B cell (primary cell): ENCODE data around the gene CYP2A6. TPM values are rescaled to one million over a fixed set of nuclear protein-coding genes. Genes with fewer than 3 reads are reported as not detected.

Experiments
- ATAC-seq: fragments of 200-7000 bp; cut with Tn5 transposase; one replicate; pipeline ENCODE4 v1.10.0; 2021; ENCODE audit warnings: low read depth, mild to moderate bottlenecking, moderate number of reproducible peaks, moderate library complexity
- CTCF ChIA-PET: fragments of 350-600 bp; sonication (Branson Sonifier 250); formaldehyde crosslinking; loops from one replicate; lab custom pipeline; 2021; ENCODE audit warnings: antibody characterized with exemption, inconsistent platforms; lab: Charles Lee
- POLR2A ChIA-PET: fragments of 350-600 bp; sonication (Branson Sonifier 250); formaldehyde crosslinking; loops from one replicate; lab custom pipeline; 2021; ENCODE audit warnings: antibody characterized with exemption; lab: Charles Lee
- DNase-seq: peaks from one replicate; pipeline ENCODE4 v3.0.0; 2013
- H2AFZ ChIP-seq: 2 replicates; pipeline ENCODE4 v1.6.1; 2012; ENCODE audit warnings: mild to moderate bottlenecking, low read depth, low read length; ENCODE audit not compliant: insufficient read depth, poor library complexity, severe bottlenecking
- H3K27ac ChIP-seq, 2 donors: 1 replicate in 1 of 2; 2 replicates in 1 of 2; pipeline ENCODE4 v1.5.1; 2012 to 2013; ENCODE audit warnings: low read length in 2 of 2, mild to moderate bottlenecking in 2 of 2, moderate library complexity in 1 of 2
- H3K27me3 ChIP-seq, 4 experiments: fragments of 200-600 bp in 1 of 4; sonication (generic) in 1 of 4; replicated peaks in 1 of 4; 1 replicate in 2 of 4; 2 replicates in 2 of 4; pipeline versions ENCODE4 v1.6.1 to v1.7.0; 2013 to 2016; ENCODE audit warnings: low read length in 3 of 4, mild to moderate bottlenecking in 2 of 4, mixed read lengths in 1 of 4, moderate library complexity in 1 of 4; ENCODE audit not compliant: insufficient read depth in 4 of 4, control insufficient read depth in 3 of 4; ENCODE audit errors: control extremely low read depth in 1 of 4
- H3K36me3 ChIP-seq, 2 experiments: replicated peaks in 1 of 2; 1 replicate in 1 of 2; 2 replicates in 1 of 2; pipeline versions ENCODE4 v1.6.1 to v1.7.1; 2013; ENCODE audit warnings: low read length in 1 of 2; ENCODE audit not compliant: insufficient read depth in 2 of 2, control insufficient read depth in 1 of 2; ENCODE audit errors: control extremely low read depth in 1 of 2, extremely low read depth in 1 of 2
- H3K4me1 ChIP-seq, 2 donors: fragments of 200-600 bp in 1 of 2; sonication (generic) in 1 of 2; 1 replicate in 1 of 2; 2 replicates in 1 of 2; pipeline versions ENCODE4 v1.5.1 to v1.6.1; 2013 to 2017; ENCODE audit warnings: low read length in 2 of 2; ENCODE audit not compliant: control insufficient read depth in 2 of 2, insufficient read depth in 2 of 2
- H3K4me2 ChIP-seq: replicated peaks from 2 replicates; pipeline ENCODE3; 2012; ENCODE audit warnings: mild to moderate bottlenecking, low read depth, low read length; ENCODE audit not compliant: poor library complexity, severe bottlenecking
- H3K4me3 ChIP-seq, 5 experiments: fragments of 200-600 bp in 1 of 5; sonication (generic) in 1 of 5; 1 replicate in 3 of 5; 2 replicates in 2 of 5; pipeline versions ENCODE4 v1.5.1 to v1.7.0; 2011 to 2016; ENCODE audit warnings: low read length in 4 of 5, mild to moderate bottlenecking in 4 of 5, low read depth in 2 of 5, control low read depth in 1 of 5, moderate library complexity in 1 of 5; ENCODE audit not compliant: insufficient read depth in 1 of 5; ENCODE audit errors: control extremely low read depth in 1 of 5, extremely low read depth in 1 of 5
- H3K79me2 ChIP-seq: fragments of 200-600 bp; sonication (generic); one replicate; pipeline ENCODE4 v1.6.0; 2016; ENCODE audit warnings: low read length; ENCODE audit not compliant: control insufficient read depth, insufficient read depth
- H3K9ac ChIP-seq: fragments of 200-600 bp; sonication (generic); 2 replicates; pipeline ENCODE4 v1.6.1; 2017; ENCODE audit warnings: mild to moderate bottlenecking, low read length, moderate library complexity
- H3K9me3 ChIP-seq, 3 donors: one replicate each; pipeline versions ENCODE4 v1.6.1 to v1.7.1; 2013; ENCODE audit warnings: low read length in 2 of 3; ENCODE audit not compliant: control insufficient read depth in 2 of 3, insufficient read depth in 1 of 3; ENCODE audit errors: control extremely low read depth in 1 of 3
- H4K20me1 ChIP-seq: 2 replicates; pipeline ENCODE4 v1.6.0; 2012; ENCODE audit warnings: mild to moderate bottlenecking, low read length; ENCODE audit not compliant: insufficient read depth, control insufficient read depth, poor library complexity, severe bottlenecking
- H3K27ac Mint-ChIP-seq: one replicate; pipeline ENCODE4 v1.8.0; 2021; ENCODE audit warnings: mixed read lengths
- H3K27me3 Mint-ChIP-seq: one replicate; pipeline ENCODE4 v1.8.0; 2021; ENCODE audit warnings: mixed read lengths
- H3K4me1 Mint-ChIP-seq: one replicate; pipeline ENCODE4 v1.8.0; 2021; ENCODE audit warnings: mixed read lengths
- H3K4me3 Mint-ChIP-seq: one replicate; pipeline ENCODE4 v1.8.0; 2021; ENCODE audit warnings: mixed read lengths
- H3K9me3 Mint-ChIP-seq: one replicate; pipeline ENCODE4 v1.8.0; 2022; ENCODE audit warnings: mixed read lengths; ENCODE audit not compliant: insufficient read depth
- CTCF ChIP-seq: fragments of 200-600 bp; IDR thresholded peaks from one replicate; pipeline ENCODE4 v1.8.0; 2022; ENCODE audit warnings: antibody characterized with exemption, mild to moderate bottlenecking
- EZH2 ChIP-seq: IDR thresholded peaks from 2 replicates; pipeline ENCODE4 v1.6.1; 2012; ENCODE audit warnings: borderline replicate concordance, low read depth, mild to moderate bottlenecking, moderate library complexity, low read length; ENCODE audit not compliant: insufficient read depth, poor library complexity, severe bottlenecking
- WGBS: methylation state at CpG from one replicate; pipeline ENCODE4 v1.1.5; 2013; ENCODE audit warnings: missing lambda C conversion rate; ENCODE audit not compliant: insufficient coverage; 5-methylcytosine and 5-hydroxymethylcytosine counted together
- intact Hi-C: fragments of 100-400 bp; cut with micrococcal nuclease; formaldehyde crosslinking; loops from one replicate; pipeline ENCODE4 v1.10.0; 2022
- polyA plus RNA-seq: library from polyadenylated mRNA; depleted of rRNA; stranded (reverse); fragments of >200 nt; gene quantifications from 2 replicates; pipeline ENCODE4 v1.2.3, GENCODE V29; 2012
- total RNA-seq, 2 donors: library from RNA; stranded (reverse); fragments of 120-200 nt in 1 of 2; gene quantifications; 1 replicate in 1 of 2; 2 replicates in 1 of 2; pipeline versions ENCODE4 v1.2.3 to v1.2.4, GENCODE V29; 2013 to 2022

The CYP2A6 gene
- total and polyA plus RNA-seq, 2 donors (not counting 1 experiment from before 2014, with no cell fraction given): not detected

DNA sequence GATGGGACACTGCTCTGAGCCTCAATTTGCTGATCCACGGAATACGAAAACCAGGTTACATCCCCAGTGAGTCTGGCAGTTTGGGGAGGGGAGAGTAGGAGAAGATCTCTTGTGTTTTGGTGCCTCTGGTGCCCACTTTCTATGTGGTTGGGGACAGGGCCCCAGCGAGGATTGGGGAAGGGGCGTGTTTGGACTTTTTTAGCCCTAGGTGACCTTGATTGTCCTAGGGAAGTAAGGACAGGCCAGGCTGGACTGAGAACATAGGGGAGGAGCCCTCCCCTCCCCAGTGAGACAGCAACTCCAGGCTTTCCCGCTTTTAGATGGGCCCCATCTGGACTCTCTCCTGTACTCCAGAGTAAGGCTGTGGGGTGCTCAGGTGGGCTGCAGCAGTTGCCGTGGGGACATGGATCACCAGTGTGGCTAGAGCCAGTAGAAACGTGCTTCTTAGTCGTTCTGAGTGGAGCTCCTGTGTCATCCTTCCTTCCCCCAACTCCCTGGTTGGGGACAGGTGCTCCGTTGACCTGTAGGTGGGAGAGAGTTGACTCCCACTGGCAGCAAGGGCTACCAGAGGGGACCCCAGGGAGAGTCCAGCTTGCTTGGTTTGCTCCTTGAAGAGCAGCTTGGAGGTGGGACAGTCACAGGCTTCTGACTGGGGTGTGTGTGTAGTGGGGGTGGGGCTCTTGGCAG lies 46.9 kb downstream of the CYP2A6 start:
- Histone ChIP-seq H3K9ac (peak overlapping the region; percentile 41), H3K27ac (peak overlapping the region; percentile 74 to 86), H4K20me1 (peaks cover 84% of the 10 kb centered on the region), H2AFZ (no peak overlapping the region), H3K4me2 (peak overlapping the region; percentile 93), H3K36me3 (peaks cover 0 to 74% of the 10 kb centered on the region in 2 experiments), H3K79me2 (peaks cover 93% of the 10 kb centered on the region), H3K27me3 (no peaks in the 10 kb centered on the region), H3K4me3 (peak overlapping the region in 4 of 5 experiments; percentile 14 to 34 (median 28)), H3K4me1 (peaks cover 75 to 77% of the 10 kb centered on the region in 2 donors), H3K9me3 (no peaks in the 10 kb centered on the region)
- H3K27ac Mint-ChIP-seq: peak overlapping the region; percentile 95
- POLR2A ChIA-PET: interaction anchor here (0.5 to 2.0 kb wide), 4 partner anchors 26 to 744 kb away, joined by 3 to 11 read pairs (median 4); partner anchors contain the start of gene RAB4B
- CTCF ChIA-PET: interaction anchor here (2.1 to 4.8 kb wide), 2 partner anchors 16 to 26 kb away, joined by 8 to 39 read pairs; partner anchors contain the start of gene RAB4B
- no peaks in the 10 kb centered on the region for H3K9me3 Mint-ChIP-seq
- H3K4me3 Mint-ChIP-seq: peak overlapping the region; percentile 74
- H3K4me1 Mint-ChIP-seq: peaks cover 81% of the 10 kb centered on the region
- WGBS: 68% methylated on average over 6 of the region's 9 CpGs
- TF ChIP-seq EZH2: no peak
- no peak for TF ChIP-seq CTCF
- DNase-seq (no peak), ATAC-seq (no peak)
- intact Hi-C loops: no loop called here
- H3K27me3 Mint-ChIP-seq: no peaks in the 10 kb centered on the region
